ENCODE results near the gene CEACAM18. TPM values are rescaled to one million over a fixed set of nuclear protein-coding genes. Genes with fewer than 3 reads are reported as not detected.
A peak's percentile ranks its signal among the peaks of the same experiment; 100 is the strongest.

The CEACAM18 gene
- total RNA-seq, 1 donor from 2014 or later: not detected

GRCh38 chr19:51485960-51486660, 7.8 kb downstream of the CEACAM18 start:
- Mint-ChIP-seq H3K27ac (ENCODE audit: unreplicated experiment) (no peak overlapping the region), H3K36me3 (ENCODE audit: unreplicated experiment) (no peaks in the 10 kb centered on the region), H3K4me3 (ENCODE audit: unreplicated experiment) (no peak overlapping the region), H3K9me3 (ENCODE audit: unreplicated experiment) (peaks cover 39% of the 10 kb centered on the region), H3K4me1 (ENCODE audit: unreplicated experiment) (no peaks in the 10 kb centered on the region), H3K27me3 (ENCODE audit: unreplicated experiment) (no peaks in the 10 kb centered on the region)
- TF ChIP-seq CTCF (IDR thresholded peaks at IDR 0.05): no peak
- DNase-seq (ENCODE audit: extremely low spot score, unreplicated experiment): no peak

- H3K4me1 Mint-ChIP-seq (ENCODE audit: unreplicated experiment): no peaks in the 10 kb centered on the region
- DNase-seq (ENCODE audit: extremely low spot score, unreplicated experiment): peak; percentile 63
- TF ChIP-seq CTCF (IDR thresholded peaks at IDR 0.05): no peak
- no peaks in the 10 kb centered on the region for H3K36me3 Mint-ChIP-seq (ENCODE audit: unreplicated experiment)
- H3K27me3 Mint-ChIP-seq (ENCODE audit: unreplicated experiment): no peaks in the 10 kb centered on the region
- H3K4me3 Mint-ChIP-seq (ENCODE audit: unreplicated experiment): no peak overlapping the region
- H3K9me3 Mint-ChIP-seq (ENCODE audit: unreplicated experiment): peaks cover 43% of the 10 kb centered on the region
- no peak overlapping the region for H3K27ac Mint-ChIP-seq (ENCODE audit: unreplicated experiment)
Observed at GRCh38 chr19:51488491-51488890, 10.2 kb downstream of the CEACAM18 start.

GRCh38 chr19:51489113-51489512, 10.8 kb downstream of the CEACAM18 start:
- peak; percentile 15 for DNase-seq (ENCODE audit: extremely low spot score, unreplicated experiment)
- Mint-ChIP-seq H3K4me3 (ENCODE audit: unreplicated experiment) (no peak overlapping the region), H3K4me1 (ENCODE audit: unreplicated experiment) (no peaks in the 10 kb centered on the region), H3K27me3 (ENCODE audit: unreplicated experiment) (no peaks in the 10 kb centered on the region), H3K36me3 (ENCODE audit: unreplicated experiment) (no peaks in the 10 kb centered on the region), H3K9me3 (ENCODE audit: unreplicated experiment) (peaks cover 46% of the 10 kb centered on the region), H3K27ac (ENCODE audit: unreplicated experiment) (no peak overlapping the region)
- TF ChIP-seq CTCF (IDR thresholded peaks at IDR 0.05): no peak

- no peaks in the 10 kb centered on the region for H3K27me3 Mint-ChIP-seq (ENCODE audit: unreplicated experiment)
- no peak overlapping the region for H3K4me3 Mint-ChIP-seq (ENCODE audit: unreplicated experiment)
- DNase-seq (ENCODE audit: extremely low spot score, unreplicated experiment): peak; percentile 67
- no peaks in the 10 kb centered on the region for H3K4me1 Mint-ChIP-seq (ENCODE audit: unreplicated experiment)
- H3K36me3 Mint-ChIP-seq (ENCODE audit: unreplicated experiment): no peaks in the 10 kb centered on the region
- H3K9me3 Mint-ChIP-seq (ENCODE audit: unreplicated experiment): peaks cover 37% of the 10 kb centered on the region
- H3K27ac Mint-ChIP-seq (ENCODE audit: unreplicated experiment): no peak overlapping the region
- no peak for TF ChIP-seq CTCF (IDR thresholded peaks at IDR 0.05)
Observed at GRCh38 chr19:51490676-51491075, 12.3 kb downstream of the CEACAM18 start.

- H3K27me3 Mint-ChIP-seq (ENCODE audit: unreplicated experiment): no peaks in the 10 kb centered on the region
- TF ChIP-seq CTCF (IDR thresholded peaks at IDR 0.05): no peak
- no peaks in the 10 kb centered on the region for H3K4me1 Mint-ChIP-seq (ENCODE audit: unreplicated experiment)
- H3K4me3 Mint-ChIP-seq (ENCODE audit: unreplicated experiment): no peak overlapping the region
- H3K27ac Mint-ChIP-seq (ENCODE audit: unreplicated experiment): no peak overlapping the region
- H3K9me3 Mint-ChIP-seq (ENCODE audit: unreplicated experiment): peaks cover 30% of the 10 kb centered on the region
- no peaks in the 10 kb centered on the region for H3K36me3 Mint-ChIP-seq (ENCODE audit: unreplicated experiment)
- peak; percentile 56 for DNase-seq (ENCODE audit: extremely low spot score, unreplicated experiment)
Observed at GRCh38 chr19:51491586-51491985, 13.2 kb downstream of the CEACAM18 start.
